Measurements from ENCODE around the gene HJURP. TPM values are rescaled to one million over a fixed set of nuclear protein-coding genes. Genes with fewer than 3 reads are reported as not detected.

The HJURP gene
- total RNA-seq, 3 donors from 2014 or later (not counting 1 experiment from before 2014, with no cell fraction given): 0.87 to 3.2 (median 1.5) TPM

DNA sequence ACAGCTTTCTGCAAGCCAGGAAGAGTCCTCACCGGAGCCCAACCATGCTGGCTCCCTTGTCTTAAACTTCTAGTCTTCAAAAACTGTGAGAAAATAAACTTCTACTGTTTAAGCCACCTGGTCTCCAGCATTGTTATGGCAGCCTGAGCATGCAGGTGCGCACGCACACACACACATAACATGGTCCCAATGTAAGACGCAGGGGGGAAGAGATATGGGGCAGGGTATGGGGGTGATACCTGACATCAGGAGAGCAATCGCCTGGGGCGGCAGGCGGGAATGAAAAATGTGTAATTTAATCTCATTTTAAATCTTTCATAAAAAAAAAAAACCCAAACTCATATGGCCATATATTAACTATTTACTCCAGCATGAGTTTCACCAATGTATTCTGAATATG lies 18.0 kb downstream of the HJURP start:
- no peaks in the 10 kb centered on the region for H3K9me3 ChIP-seq (ENCODE audit: control insufficient read depth, insufficient read depth, low read length)
- H3K36me3 Mint-ChIP-seq: no peaks in the 10 kb centered on the region
- H3K27me3 Mint-ChIP-seq (ENCODE audit: low read depth in 2 of 2): no peaks in the 10 kb centered on the region
- TF ChIP-seq, protein P1, sequence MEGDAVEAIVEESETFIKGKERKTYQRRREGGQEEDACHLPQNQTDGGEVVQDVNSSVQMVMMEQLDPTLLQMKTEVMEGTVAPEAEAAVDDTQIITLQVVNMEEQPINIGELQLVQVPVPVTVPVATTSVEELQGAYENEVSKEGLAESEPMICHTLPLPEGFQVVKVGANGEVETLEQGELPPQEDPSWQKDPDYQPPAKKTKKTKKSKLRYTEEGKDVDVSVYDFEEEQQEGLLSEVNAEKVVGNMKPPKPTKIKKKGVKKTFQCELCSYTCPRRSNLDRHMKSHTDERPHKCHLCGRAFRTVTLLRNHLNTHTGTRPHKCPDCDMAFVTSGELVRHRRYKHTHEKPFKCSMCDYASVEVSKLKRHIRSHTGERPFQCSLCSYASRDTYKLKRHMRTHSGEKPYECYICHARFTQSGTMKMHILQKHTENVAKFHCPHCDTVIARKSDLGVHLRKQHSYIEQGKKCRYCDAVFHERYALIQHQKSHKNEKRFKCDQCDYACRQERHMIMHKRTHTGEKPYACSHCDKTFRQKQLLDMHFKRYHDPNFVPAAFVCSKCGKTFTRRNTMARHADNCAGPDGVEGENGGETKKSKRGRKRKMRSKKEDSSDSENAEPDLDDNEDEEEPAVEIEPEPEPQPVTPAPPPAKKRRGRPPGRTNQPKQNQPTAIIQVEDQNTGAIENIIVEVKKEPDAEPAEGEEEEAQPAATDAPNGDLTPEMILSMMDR (IDR thresholded peaks at IDR 0.05): no peak
- H3K36me3 ChIP-seq (ENCODE audit: control insufficient read depth, insufficient read depth, low read length): no peaks in the 10 kb centered on the region
- H3K4me3 ChIP-seq (ENCODE audit: low read length): no peak overlapping the region
- no peak for DNase-seq
- H3K4me3 Mint-ChIP-seq: no peak overlapping the region
- 100% methylated on average over 6 of the region's 7 CpGs for WGBS (ENCODE audit: insufficient coverage)
- no peak for ATAC-seq
- H3K4me1 Mint-ChIP-seq: peaks cover 4 to 8% of the 10 kb centered on the region in 2 donors
- no peak overlapping the region for H3K27ac Mint-ChIP-seq
- no peaks in the 10 kb centered on the region for H3K27me3 ChIP-seq (ENCODE audit: control insufficient read depth, insufficient read depth, low read length)
- intact Hi-C loops (cut with micrococcal nuclease): no loop called here
- no peak overlapping the region for H3K27ac ChIP-seq (ENCODE audit: low read length)
- no peaks in the 10 kb centered on the region for H3K4me1 ChIP-seq (ENCODE audit: control insufficient read depth, insufficient read depth, low read length)
- no peaks in the 10 kb centered on the region for H3K9me3 Mint-ChIP-seq

DNA sequence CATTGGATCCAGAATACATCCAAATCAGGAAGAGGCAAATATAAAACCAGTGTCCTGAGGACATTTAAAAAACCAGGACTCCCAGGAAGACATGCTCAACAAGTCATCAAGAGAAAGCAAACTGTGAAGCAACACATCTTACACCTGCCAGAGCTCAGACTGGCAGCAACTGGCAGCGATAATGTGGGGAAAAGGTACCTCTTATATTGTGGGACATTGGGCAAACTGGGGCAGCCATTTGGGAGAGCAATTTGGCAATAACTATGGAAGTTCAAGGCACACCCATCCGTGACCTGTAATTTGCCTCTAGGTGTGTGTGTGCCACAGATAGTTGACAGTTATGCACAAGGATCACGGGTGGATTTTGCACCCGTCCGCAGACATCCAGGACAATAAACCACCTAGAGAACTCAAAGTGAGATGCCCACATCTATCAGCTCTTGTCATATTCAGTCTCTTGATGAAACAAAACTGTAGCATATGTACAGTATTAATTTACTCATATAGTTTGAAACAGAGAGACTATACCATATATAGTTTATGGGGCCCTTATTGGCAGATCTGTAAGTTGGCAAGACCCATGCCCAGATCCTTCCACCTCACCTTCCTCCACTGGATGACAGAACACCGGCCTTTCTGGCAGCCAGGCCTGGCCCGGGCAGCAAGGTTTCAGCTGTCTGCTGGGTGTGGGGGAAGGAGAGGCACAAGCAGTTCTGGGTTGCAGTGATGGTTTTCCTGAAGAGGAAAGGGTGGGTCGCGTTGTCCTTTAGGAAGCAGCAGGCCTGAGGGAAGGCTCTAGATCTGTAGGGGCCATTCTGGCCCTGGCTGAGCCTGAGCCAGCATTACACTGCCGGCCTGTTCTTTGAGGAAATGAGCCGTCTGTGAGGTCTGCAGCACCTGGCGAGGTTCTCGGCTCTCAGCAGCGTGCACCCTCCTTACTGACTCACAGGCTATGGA lies 18.8 kb downstream of the HJURP start:
- no peaks in the 10 kb centered on the region for H3K27me3 ChIP-seq (ENCODE audit: control insufficient read depth, insufficient read depth, low read length)
- no peak overlapping the region for H3K27ac Mint-ChIP-seq
- no peak overlapping the region for H3K27ac ChIP-seq (ENCODE audit: low read length)
- H3K4me1 Mint-ChIP-seq: peaks cover 4 to 8% of the 10 kb centered on the region in 2 donors
- no peak overlapping the region for H3K4me3 ChIP-seq (ENCODE audit: low read length)
- no peak overlapping the region for H3K4me3 Mint-ChIP-seq
- no peak for DNase-seq
- no peaks in the 10 kb centered on the region for H3K4me1 ChIP-seq (ENCODE audit: control insufficient read depth, insufficient read depth, low read length)
- no peaks in the 10 kb centered on the region for H3K36me3 ChIP-seq (ENCODE audit: control insufficient read depth, insufficient read depth, low read length)
- H3K36me3 Mint-ChIP-seq: no peaks in the 10 kb centered on the region
- WGBS (ENCODE audit: insufficient coverage): 97% methylated on average over 13 of the region's 14 CpGs
- H3K27me3 Mint-ChIP-seq (ENCODE audit: low read depth in 2 of 2): no peaks in the 10 kb centered on the region
- H3K9me3 Mint-ChIP-seq: no peaks in the 10 kb centered on the region
- intact Hi-C loops (cut with micrococcal nuclease): no loop called here
- no peak for ATAC-seq
- H3K9me3 ChIP-seq (ENCODE audit: control insufficient read depth, insufficient read depth, low read length): no peaks in the 10 kb centered on the region
- TF ChIP-seq, protein P1 (IDR thresholded peaks at IDR 0.05): no peak

DNA sequence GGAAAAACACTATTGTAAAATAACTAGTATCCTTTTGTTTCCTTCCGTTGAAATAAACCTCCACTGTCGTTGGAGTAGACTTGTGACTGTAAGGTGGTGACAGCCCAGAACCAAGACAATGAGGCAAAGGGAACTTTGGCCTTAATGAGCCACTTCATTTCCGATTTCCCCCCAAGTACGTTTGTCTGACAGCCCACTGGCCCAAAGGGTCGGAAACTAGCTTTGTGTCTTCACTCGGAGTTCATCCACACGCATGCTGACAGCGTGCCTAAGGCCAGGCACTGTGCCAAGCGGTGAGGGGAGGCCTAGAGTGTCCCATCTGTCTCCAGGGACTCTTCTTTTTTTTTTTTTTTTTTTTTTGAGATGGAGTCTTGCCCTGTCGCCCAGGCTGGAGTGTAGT lies 21.0 kb downstream of the HJURP start:
- Histone ChIP-seq H3K4me1 (ENCODE audit: control insufficient read depth, insufficient read depth, low read length) (no peaks in the 10 kb centered on the region), H3K36me3 (ENCODE audit: control insufficient read depth, insufficient read depth, low read length) (no peaks in the 10 kb centered on the region), H3K4me3 (ENCODE audit: low read length) (no peak overlapping the region), H3K9me3 (ENCODE audit: control insufficient read depth, insufficient read depth, low read length) (no peaks in the 10 kb centered on the region), H3K27me3 (ENCODE audit: control insufficient read depth, insufficient read depth, low read length) (no peaks in the 10 kb centered on the region), H3K27ac (ENCODE audit: low read length) (no peak overlapping the region)
- H3K4me3 Mint-ChIP-seq: no peak overlapping the region
- DNase-seq (no peak), ATAC-seq (no peak)
- intact Hi-C loops (cut with micrococcal nuclease): no loop called here
- H3K27me3 Mint-ChIP-seq (ENCODE audit: low read depth in 2 of 2): no peaks in the 10 kb centered on the region
- H3K4me1 Mint-ChIP-seq: peaks cover 4 to 7% of the 10 kb centered on the region in 2 donors
- no peaks in the 10 kb centered on the region for H3K9me3 Mint-ChIP-seq
- TF ChIP-seq, protein P1 (IDR thresholded peaks at IDR 0.05): no peak
- H3K27ac Mint-ChIP-seq: no peak overlapping the region
- 95% methylated on average over 8 of the region's 10 CpGs for WGBS (ENCODE audit: insufficient coverage)
- H3K36me3 Mint-ChIP-seq: no peaks in the 10 kb centered on the region

All from natural killer cell (primary cell).